GM18867 (cell line): ENCODE data around the gene KIRREL2.
A peak's percentile ranks its signal among the peaks of the same experiment; 100 is the strongest.
"Not testable (repeated sequence)": the region's sequence is repeated elsewhere in the genome, so short reads cannot be mapped to it uniquely, and the experiment has no call there.

Source experiments
- ATAC-seq: cut with Tn5 transposase; IDR thresholded peaks from one replicate; pipeline ENCODE4 v1.9.1; 2021; ENCODE audit warnings: mild to moderate bottlenecking, moderate library complexity; ENCODE audit not compliant: unreplicated experiment

The KIRREL2 gene

GRCh38 chr19:35895911-35896642 is 39.4 kb downstream of the KIRREL2 start:
- no peak for ATAC-seq

- ATAC-seq = no peak
Measured at GRCh38 chr19:35896643-35897040, 39.9 kb downstream of the KIRREL2 start.

- no peak for ATAC-seq
Measured at GRCh38 chr19:35897706-35898451, 41.2 kb downstream of the KIRREL2 start.

GRCh38 chr19:35898499-35898809 is 41.7 kb downstream of the KIRREL2 start:
- no peak for ATAC-seq

DNA sequence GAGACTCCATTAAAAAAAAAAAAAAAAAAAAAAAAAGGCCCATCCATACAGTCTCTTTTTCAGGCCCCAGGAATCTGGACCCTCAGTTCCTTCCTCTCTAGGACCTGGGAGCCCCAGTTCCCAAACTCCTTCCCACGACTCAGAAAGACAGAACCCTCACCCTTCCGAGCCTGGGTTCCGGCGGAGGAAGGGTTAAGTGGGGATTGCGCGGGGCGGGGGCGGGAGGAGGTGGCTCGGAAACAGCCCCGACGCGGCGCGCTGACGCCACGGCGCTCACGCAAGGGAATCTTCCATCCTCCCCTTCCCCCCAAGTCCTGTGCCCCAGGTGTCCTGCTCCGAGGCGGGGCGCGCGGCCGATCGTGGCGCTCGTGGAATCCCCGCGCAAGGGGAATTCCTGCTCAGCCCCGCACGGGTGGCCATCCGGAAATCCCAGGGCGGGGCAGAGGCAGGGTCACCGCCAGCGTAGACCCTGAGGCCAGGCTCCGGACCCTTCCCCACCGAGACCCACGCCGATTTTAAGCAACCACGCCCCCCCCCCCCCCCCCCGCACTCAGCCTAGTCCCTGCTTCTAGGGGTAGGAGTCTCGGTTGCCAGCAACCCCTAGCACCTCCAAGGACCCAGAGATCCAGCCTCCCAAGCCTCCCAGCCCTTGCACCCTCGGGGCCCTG is 43.0 kb downstream of the KIRREL2 start:
- peak; percentile 37 for ATAC-seq

GRCh38 chr19:35901055-35901644 is 44.4 kb downstream of the KIRREL2 start:
- no peak for ATAC-seq

DNA sequence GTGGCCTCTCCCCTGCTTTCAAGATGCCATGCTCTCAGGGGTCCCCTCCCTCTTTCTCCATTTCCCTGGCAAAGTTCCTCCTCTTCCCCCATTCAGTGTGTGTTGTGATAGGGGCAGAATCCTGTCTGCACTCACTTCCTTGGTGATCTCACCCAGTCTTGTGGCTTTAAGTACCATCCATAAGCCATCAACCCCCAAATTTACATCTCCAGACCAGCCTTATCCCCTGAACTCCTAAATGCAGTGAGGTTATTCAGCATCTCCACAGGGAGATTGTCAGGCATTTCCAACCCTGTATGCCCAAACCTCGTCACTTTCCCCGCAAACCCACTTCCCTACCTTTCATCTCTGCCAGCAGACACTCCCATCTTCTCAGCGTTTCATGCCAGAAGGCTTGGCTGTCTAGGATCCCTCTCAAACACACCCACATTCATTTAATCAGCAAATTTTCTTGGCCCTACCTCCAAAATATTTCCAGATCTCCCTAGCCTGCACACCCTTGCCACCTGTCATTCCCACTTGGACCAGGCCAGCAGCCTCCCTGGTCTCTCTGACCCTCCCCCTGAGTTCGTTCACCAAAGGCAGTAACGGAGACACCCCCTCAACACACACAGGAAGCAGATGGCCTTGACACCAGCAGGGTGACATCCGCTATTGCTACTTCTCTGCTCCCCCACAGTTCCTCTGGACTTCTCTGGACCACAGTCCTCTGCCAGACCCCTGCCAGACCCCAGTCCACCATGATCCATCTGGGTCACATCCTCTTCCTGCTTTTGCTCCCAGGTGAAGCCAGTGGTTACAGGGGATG is 45.3 kb downstream of the KIRREL2 start, which contains the start of gene HCST:
HCST (plus strand) TSS at position 676 of the 808 bp plus-strand sequence; CDS start at position 741, 65 bp downstream.
- no peak for ATAC-seq

DNA sequence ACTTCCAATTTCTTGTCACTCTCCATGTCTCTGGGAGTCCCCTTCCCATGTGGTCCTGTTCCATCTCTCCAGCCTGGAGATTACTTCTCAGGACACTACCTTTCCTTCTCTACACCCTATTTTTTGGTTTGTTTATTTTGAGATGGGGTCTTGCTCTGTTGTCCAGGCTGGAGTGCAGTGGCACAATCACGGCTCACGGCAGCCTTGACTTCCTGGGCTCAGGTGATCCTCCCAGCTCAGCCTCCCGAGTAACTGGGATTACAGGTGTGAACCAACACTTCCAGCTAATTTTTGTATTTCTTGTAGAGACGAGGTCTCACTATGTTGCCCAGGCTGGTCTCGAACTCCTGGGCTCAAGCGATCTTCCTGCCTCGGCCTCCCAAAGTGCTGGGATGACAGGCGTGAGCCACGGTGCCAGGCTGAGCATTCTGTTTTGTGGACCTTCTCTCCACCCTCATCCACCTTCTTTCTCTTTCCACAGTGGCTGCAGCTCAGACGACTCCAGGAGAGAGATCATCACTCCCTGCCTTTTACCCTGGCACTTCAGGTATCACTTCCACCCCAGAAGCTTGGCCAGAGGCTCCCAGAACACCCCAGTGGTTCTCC is 46.3 kb downstream of the KIRREL2 start:
- ATAC-seq = no peak

DNA sequence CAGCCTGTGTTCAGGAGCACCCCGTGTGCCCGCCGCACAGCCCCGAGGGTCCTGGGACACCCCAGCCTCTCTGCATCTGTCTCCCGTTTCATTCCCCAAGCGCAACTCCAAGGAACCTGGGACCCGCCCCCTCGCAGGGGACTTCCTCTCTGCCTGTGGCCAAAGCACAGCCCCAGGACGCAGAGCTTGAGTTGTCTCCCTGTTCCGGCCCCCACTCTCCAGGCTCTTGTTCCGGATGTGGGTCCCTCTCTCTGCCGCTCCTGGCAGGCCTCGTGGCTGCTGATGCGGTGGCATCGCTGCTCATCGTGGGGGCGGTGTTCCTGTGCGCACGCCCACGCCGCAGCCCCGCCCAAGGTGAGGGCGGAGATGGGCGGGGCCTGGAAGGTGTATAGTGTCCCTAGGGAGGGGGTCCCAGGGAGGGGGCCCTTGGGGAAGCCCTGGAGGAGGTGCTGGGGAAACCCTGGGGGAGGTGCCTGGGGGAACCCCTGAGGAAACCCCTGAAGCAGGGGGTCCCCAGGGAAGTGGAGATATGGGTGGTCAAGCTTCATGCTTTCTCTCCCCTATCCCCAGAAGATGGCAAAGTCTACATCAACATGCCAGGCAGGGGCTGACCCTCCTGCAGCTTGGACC is 47.0 kb downstream of the KIRREL2 start:
- peak; percentile 35 for ATAC-seq

DNA sequence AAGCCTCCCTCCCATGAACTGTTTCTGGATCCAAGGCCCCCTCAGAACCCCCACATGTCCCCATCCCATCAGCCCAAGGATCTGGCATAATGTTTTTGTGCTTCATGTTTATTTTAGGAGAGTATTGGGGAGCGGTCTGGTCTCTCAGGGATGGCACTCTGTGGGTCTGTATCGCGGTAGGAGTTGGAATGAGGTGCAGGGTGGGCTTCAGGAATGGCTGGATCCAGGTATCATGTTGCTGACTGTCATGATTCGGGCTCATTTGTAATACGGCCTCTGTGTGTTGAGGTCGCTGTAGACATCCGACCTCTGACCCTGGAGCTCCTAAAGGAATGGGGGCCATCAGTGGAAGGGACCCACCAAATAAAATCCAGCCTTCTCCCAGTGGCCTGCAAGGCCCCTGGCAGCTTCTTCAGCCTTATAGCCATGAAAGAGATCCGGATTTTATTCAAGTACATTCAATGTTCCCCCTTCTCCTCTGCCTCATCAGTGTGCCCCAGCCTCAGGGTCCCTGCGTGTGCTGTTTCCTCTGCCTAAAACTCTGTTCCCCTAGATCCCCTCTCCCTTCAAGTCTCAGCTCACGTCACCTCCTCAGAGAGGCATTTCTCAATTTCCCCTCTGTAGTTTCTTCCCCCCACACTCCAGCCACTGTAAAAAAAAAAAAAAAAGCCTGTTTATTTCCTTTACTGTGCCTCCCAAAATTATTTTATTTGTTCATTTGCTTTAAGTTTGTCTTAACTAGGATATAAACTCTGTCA is 47.8 kb downstream of the KIRREL2 start:
- no peak for ATAC-seq

GRCh38 chr19:35905178-35905727 is 48.5 kb downstream of the KIRREL2 start:
- ATAC-seq = no peak

DNA sequence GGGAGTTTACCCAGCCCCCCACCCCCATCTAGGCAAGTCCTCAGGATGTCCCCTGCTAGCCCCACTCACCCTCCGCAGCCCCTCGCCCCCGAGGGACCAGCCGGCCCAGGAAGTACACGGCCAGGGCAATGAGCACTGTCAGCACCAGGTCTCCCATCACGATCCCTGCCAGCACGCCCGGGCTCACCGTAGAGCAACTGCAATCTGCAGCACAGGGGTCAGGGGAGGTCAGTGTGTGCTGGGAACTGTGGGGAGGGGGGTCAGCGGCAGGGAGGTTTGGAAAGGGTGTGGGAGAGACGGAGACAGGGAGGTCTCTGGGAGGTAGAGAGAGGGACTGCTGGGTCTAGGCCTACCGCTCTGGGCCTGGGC is 50.6 kb downstream of the KIRREL2 start:
- ATAC-seq = no peak

DNA sequence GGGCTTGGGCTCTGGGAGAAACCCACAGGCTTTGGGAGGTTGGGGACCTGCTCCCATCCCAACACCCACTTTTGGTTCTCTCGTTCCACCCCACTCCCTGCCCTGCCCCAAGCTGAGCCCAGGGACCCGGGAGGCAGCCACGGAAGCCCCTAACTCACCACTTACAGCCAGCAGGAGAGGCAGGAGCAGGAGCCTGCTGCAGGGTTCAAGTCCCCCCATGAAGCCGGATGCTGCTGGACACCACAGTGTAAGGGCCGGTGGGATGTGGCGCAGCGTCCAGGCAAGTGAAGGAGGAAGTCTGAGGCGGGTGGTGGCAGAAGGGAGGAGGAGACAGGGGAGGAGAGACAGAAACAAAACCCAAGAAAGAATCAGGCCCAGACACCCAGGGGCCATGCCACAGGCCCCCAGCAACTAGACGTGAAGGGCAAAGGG is 51.3 kb downstream of the KIRREL2 start, which contains the start of gene TYROBP:
TYROBP (minus strand) TSS at position 286 of the 432 bp plus-strand sequence; CDS start at position 219, 67 bp downstream.
- ATAC-seq = no peak

- no peak for ATAC-seq
Measured at GRCh38 chr19:35908973-35909683, 52.4 kb downstream of the KIRREL2 start.

DNA sequence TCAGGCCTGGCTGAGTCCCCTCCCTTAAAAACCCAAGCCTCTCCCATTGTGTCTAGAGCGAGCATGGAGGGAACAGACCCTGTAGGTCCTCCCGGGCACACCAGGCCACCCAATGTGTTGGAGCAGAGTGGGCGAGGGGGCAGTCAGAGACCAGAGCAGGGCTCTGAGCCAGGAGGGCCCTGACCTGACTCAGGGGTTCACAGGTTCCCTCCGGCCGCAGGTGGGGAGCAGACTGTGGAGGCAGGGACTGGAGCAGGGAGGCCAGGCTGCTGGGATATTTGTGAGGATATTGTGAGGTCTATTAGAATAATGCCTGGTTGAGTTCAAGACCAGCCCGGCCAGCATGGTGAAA is 52.9 kb downstream of the KIRREL2 start:
- no peak for ATAC-seq

DNA sequence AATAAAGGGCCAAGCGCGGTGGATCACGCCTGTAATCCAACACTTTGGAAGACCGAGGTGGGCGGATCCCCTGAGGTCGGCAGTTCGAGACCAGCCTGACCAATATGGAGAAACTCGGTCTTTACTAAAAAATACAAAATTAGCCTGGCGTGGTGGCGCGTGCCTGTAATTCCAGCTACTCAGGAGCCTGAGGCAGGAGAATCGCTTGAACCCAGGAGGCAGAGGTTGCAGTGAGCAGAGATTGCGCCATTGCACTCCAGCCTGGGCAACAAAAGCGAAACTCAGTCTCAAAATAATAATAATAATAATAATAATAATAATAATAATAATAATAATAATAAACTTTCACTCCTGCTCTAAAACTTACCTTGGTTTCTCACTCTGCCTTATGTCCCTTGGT is 53.6 kb downstream of the KIRREL2 start:
- not testable (repeated sequence) for ATAC-seq

GRCh38 chr19:35911173-35911572 is 54.5 kb downstream of the KIRREL2 start:
- ATAC-seq = no peak

DNA sequence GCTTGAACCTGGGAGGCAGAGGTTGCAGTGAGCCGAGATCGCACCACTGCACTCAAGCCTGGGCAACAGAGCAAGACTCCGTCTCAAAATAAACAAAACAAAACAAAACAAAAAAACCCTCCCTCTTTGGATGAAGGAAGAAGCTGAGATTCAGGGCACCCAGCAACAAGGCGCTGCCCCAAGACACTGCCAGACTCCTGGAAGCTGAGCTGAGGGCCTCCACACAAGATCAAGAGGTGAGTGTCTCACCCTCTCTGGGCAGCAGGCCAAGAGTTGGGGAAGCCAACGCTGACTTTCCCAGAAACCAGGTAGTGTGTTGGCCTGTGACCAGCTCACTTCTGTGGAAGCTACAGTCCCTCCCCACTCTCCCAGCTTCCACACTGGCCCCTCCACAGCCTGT is 55.1 kb downstream of the KIRREL2 start:
- no peak for ATAC-seq
